ENCODE data around the gene A2M. TPM values are rescaled to one million over a fixed set of nuclear protein-coding genes. Genes with fewer than 3 reads are reported as not detected.

A2M gene
- total RNA-seq, 1 donor from 2014 or later: 0.17 TPM

DNA sequence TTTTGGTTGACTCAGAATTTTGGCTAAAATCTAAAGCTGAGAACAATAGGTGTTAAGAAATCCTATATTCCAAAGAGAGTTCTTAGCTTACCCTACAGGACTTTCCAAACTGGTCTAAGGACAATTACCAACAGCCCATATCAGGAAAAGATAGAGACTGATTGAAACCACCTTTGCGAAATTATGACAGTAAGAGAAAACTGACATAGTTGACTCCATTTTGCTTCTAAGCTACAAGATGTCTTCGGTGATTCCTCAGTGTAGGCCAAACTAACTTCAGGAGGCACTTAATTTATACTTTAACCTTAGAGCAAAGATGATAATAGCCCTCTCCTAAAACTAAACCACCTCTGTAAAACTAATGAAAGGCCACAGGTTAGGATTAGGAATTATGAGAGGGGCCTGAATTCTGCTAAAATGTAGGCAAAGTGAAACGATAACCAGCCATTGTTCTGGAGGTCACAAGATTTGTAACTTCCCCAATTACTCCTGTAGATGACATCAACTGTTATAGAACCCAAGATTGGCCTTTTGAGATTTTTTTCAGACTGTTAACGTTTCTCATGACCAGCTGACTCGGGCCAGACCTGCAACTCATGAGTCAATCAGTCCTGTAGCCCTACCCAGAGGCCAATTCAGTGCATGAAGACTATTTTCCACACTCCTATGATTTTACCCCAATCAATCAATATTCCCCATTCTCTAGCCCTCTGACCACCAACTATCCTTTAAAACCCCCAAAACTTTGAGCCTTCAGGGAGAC lies 83.3 kb downstream of the A2M start:
- H3K4me3 ChIP-seq (ENCODE audit: low read depth, low read length): no peak overlapping the region
- no peak for DNase-seq (ENCODE audit: low read depth)
- TF ChIP-seq, protein P1, sequence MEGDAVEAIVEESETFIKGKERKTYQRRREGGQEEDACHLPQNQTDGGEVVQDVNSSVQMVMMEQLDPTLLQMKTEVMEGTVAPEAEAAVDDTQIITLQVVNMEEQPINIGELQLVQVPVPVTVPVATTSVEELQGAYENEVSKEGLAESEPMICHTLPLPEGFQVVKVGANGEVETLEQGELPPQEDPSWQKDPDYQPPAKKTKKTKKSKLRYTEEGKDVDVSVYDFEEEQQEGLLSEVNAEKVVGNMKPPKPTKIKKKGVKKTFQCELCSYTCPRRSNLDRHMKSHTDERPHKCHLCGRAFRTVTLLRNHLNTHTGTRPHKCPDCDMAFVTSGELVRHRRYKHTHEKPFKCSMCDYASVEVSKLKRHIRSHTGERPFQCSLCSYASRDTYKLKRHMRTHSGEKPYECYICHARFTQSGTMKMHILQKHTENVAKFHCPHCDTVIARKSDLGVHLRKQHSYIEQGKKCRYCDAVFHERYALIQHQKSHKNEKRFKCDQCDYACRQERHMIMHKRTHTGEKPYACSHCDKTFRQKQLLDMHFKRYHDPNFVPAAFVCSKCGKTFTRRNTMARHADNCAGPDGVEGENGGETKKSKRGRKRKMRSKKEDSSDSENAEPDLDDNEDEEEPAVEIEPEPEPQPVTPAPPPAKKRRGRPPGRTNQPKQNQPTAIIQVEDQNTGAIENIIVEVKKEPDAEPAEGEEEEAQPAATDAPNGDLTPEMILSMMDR (conservative IDR thresholded peaks at IDR 0.05; ENCODE audit: low read depth, low read length): no peak

DNA sequence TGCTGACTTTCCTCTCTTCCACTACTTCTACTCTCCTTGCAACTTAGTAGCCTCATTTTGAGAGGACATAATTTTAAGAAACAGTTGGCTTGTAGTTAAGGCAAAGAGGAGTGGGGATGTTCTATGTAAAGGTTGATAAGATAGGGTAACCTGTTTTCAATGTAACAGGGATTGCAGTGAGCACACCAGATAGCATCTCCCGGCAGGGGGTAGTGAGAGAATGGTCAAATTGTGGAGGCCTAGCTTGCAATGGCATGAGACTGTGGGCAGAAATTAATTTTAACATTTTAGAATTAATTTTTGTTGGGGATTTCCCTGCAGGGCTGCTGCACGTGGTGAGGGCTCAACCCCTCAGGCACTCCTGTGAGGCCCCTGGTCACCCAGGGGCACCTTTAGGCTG lies 84.9 kb downstream of the A2M start:
- no peak overlapping the region for H3K4me3 ChIP-seq (ENCODE audit: low read depth, low read length)
- no peak for DNase-seq (ENCODE audit: low read depth)
- TF ChIP-seq, protein P1 (conservative IDR thresholded peaks at IDR 0.05; ENCODE audit: low read depth, low read length): no peak

DNA sequence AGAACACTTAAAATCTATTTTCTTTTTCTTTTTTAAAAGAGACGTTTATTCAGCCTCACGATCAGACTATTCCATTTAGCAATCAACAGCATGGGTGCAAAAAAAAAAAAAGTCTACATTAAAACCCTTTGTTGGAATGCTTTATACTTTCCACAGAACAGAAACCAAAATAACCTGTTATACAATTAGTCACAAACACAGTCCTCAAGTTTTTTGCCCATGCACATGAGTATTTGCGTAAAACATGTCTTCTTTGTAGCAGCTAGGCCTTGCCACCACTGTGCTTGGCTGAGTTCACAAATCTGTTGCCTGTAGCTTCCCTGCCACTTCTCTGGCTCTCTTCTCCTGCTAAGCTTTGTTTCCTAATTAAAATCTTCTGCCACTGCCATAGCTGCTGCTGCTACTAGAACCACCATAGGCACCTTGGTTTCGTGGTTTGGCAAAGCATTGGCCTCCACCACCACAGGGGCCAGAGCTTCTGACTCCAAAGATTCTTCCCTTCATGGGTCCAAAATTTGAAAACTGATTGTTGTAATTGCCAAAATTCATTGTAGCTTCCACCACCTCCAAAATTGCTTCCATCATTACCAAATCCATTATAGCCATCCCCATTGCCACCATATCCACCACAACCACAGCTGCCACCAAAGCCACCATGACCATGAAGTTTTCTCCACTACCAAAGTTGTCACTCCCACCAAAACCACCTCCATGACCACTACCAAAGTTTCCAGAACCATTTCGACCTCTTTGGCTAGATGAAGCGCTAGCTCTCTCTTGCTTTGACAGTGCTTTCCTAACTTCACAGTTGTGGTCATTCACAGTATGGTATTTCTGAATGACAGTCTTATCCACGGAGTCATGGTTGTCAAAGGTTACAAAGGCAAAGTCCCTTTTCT lies 88.3 kb downstream of the A2M start:
- no peak for DNase-seq (ENCODE audit: low read depth)
- no peak overlapping the region for H3K4me3 ChIP-seq (ENCODE audit: low read depth, low read length)
- TF ChIP-seq, protein P1 (conservative IDR thresholded peaks at IDR 0.05; ENCODE audit: low read depth, low read length): no peak

DNA sequence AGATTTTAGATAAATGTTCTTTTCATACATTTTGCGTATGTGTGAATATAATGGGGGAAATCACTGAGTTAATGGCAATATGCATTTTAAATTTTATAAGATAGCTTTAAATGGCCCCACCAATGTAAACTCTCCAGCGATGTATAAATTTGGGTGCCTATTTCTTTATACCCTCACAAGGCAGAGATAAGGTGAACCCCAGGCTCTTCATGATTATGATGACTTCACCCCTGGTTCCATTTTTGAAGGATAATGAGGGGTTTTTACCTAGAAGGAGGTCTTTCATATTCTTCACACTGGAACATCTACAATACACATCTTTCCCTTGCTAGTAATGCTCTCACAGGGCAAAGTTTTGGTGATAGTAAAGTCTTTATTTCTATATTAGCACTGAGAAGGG lies 91.2 kb downstream of the A2M start:
- H3K4me3 ChIP-seq (ENCODE audit: low read depth, low read length): no peak overlapping the region
- TF ChIP-seq, protein P1 (conservative IDR thresholded peaks at IDR 0.05; ENCODE audit: low read depth, low read length): no peak
- DNase-seq (ENCODE audit: low read depth): no peak

DNA sequence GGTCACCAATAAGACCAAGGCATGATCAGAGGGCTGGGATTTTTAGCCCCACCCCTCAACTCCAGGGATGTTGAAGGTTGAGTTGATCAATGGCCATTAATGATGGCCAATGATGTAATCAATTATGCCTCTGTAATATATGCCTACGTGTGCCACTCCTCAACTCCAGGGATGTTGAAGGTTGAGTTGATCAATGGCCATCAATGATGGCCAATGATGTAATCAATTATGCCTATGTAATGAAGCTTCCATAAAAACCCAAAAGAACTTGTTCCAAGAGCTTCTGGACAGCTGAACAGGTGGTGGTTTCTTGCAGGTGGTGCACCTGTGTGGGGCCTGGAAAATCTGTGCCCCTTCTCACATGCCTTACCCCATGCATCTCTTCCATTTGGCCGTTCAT lies 93.1 kb downstream of the A2M start:
- no peak for DNase-seq (ENCODE audit: low read depth)
- H3K4me3 ChIP-seq (ENCODE audit: low read depth, low read length): no peak overlapping the region
- TF ChIP-seq, protein P1 (conservative IDR thresholded peaks at IDR 0.05; ENCODE audit: low read depth, low read length): no peak

Other genes with a start within 250 kb of the A2M start
- 24.4 and 31.0 TPM in 2 replicates for gene PHC1, start 201.4 kb downstream of the A2M start, total RNA-seq
- gene M6PR, start 166.3 kb downstream of the A2M start, total RNA-seq: 114 and 118 TPM in 2 replicates
- 0.65 and 1.2 TPM in 2 replicates for gene KLRG1, start 126.4 kb downstream of the A2M start, total RNA-seq
- not detected in 2 replicates for gene PZP, start 92.5 kb upstream of the A2M start, total RNA-seq

Data from epithelial cell of proximal tubule (primary cell).